ENCODE data around the gene DPM3.

DNA sequence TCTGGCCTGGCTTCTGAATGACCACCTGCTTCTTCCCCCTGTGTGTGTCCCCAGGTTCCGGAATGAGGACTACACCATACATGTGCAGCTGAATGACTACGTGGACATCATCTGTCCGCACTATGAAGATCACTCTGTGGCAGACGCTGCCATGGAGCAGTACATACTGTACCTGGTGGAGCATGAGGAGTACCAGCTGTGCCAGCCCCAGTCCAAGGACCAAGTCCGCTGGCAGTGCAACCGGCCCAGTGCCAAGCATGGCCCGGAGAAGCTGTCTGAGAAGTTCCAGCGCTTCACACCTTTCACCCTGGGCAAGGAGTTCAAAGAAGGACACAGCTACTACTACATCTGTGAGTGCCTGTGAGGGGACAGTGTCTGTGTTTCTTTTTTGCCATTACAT lies 9.0 kb downstream of the DPM3 start:
- TF ChIP-seq, protein P1, sequence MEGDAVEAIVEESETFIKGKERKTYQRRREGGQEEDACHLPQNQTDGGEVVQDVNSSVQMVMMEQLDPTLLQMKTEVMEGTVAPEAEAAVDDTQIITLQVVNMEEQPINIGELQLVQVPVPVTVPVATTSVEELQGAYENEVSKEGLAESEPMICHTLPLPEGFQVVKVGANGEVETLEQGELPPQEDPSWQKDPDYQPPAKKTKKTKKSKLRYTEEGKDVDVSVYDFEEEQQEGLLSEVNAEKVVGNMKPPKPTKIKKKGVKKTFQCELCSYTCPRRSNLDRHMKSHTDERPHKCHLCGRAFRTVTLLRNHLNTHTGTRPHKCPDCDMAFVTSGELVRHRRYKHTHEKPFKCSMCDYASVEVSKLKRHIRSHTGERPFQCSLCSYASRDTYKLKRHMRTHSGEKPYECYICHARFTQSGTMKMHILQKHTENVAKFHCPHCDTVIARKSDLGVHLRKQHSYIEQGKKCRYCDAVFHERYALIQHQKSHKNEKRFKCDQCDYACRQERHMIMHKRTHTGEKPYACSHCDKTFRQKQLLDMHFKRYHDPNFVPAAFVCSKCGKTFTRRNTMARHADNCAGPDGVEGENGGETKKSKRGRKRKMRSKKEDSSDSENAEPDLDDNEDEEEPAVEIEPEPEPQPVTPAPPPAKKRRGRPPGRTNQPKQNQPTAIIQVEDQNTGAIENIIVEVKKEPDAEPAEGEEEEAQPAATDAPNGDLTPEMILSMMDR (IDR thresholded peaks at IDR 0.05): no peak
- TF ChIP-seq POLR2A (IDR thresholded peaks at IDR 0.05) (no peak), POLR2AphosphoS5 (IDR thresholded peaks at IDR 0.05) (no peak)

Measured in breast epithelium (tissue), 3 donors.